Left kidney (tissue), 2 donors: ENCODE results near the gene NALF2. TPM values are rescaled to one million over a fixed set of nuclear protein-coding genes. Genes with fewer than 3 reads are reported as not detected.

Source experiments
- DNase-seq: peaks from one replicate; pipeline ENCODE4 v3.0.0-alpha.2; 2013
- polyA plus RNA-seq: library from polyadenylated mRNA; unstranded; fragments of 120-200 nt; gene quantifications from one replicate; pipeline ENCODE4 v1.2.1, GENCODE V29; 2013; ENCODE audit not compliant: insufficient read length

NALF2 gene
- polyA plus RNA-seq, 1 donor, result 0.35 TPM

- no peak for DNase-seq
Measured at GRCh38 chrX:69524781-69525363, 20.7 kb downstream of the NALF2 start.

GRCh38 chrX:69530306-69530705 lies 26.2 kb downstream of the NALF2 start:
- DNase-seq, result no peak

- DNase-seq, result no peak
Measured at GRCh38 chrX:69531031-69531755, 27.1 kb downstream of the NALF2 start.

DNA sequence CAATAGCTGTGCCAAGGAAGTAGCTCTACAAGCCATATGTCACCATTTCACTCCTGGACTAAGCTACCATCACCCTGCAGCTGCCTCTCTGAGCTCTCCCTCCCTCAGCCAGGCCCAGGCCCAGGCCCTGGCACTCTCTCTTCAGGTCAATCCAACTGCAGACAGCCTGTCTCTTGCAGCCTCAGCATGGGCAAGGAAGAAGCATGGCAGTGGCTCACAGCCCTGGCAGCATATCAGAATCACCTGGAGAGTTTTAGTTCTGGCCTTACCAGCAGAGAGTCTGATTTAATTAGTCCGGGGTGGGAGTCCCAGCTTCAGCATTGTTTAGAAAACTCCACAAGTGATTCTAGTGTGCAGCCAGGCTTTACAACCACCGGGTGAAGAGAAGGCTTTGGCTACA lies 31.5 kb downstream of the NALF2 start:
- DNase-seq, result no peak

DNA sequence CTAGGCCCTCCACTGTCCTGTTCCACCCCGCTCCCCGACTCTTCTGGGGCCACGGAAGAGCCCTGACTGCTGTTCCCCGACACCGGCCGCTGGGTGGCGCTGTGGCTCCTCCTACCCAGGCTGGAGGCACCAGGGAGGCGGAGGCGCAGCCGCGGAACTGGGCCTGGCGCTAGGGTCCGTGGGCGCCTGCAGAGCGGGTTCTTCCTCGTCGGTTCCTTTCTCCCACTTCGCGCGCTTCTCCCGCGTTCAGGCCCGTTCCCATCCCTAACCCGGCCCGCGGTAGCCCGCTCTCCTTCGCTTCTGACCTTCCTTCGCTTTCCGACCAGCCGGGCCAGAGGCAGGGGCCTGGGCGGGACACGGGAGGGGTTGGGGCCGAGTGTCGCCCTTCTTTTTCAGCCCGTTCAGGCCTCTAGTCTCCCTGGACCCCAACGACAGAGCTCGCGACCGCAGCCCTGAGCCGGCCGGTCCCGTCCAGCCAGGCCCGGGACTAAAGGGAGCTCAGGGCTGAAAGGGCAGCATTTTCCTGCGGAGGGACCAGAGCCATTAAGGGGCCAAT lies 34.3 kb downstream of the NALF2 start:
- no peak for DNase-seq

GRCh38 chrX:69539437-69539836 lies 35.3 kb downstream of the NALF2 start:
- DNase-seq, result no peak

GRCh38 chrX:69541956-69542355 lies 37.8 kb downstream of the NALF2 start:
- DNase-seq, result no peak

DNA sequence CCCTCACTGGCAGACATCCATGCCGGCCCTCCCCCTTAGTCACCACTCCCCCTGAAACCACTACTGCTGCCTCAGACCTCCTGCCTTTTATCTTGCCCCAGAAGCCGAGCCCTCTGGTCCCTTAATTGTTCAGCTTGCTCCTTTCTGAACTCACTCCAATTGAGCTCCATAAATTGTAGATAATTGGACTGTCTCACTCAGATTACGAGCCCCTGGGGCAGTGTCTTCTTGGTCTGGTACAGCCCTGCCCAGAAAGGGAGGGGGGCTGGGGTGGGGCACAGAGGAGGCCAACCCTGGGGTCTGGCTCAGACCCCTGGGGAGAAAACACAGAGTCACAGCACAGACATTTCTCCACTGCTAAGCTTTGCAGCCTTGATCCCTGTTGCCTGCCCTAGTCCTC lies 39.4 kb downstream of the NALF2 start:
- no peak for DNase-seq

- no peak for DNase-seq
Measured at GRCh38 chrX:69546417-69546816, 42.3 kb downstream of the NALF2 start.

DNA sequence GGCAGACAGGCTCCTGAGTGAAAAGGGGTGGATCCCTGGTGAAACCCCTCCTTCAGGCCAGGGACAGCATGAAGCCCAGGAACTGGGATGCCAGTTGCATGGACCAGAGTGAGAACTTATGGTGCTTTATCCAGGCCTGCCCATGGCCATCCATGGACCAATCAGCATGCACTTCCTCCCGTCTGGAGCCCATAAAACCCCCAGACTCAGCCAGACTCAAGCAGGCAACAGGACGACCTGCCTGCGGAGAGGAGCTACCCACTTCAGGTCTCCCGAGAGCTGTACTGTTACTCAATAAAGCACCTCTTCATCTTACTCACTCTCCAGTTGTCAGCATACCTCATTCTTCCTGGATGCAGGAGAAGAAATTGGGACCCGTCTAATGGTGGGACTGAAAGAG lies 42.9 kb downstream of the NALF2 start:
- DNase-seq, result no peak

DNA sequence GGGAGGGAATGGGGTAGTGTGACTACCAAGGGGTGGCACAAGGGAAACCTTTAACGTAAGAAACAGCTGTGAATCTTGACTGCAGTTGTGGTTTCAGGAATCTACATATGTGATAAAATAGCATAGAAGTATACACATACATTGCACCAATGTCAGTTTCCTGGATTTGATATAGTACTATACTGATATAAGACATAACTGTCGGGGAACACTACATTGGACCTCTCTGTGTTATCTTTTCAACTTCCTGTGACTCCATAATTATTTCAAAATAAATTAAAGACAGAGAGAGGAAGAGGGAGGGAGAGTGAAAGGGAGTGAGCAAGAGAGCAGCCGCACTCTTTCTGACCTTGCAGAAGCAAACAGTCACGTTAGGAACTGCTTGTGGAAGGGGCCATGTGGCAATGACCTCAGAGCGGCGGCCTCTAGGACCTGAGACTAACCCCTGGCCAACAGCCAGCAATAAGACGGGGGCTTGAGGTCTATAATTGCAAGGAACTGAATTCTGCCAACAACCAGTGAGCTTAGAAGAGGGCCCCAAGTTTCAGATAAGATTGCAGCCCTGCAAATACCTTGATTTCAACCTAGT lies 47.4 kb downstream of the NALF2 start:
- DNase-seq, result no peak

- no peak for DNase-seq
Measured at GRCh38 chrX:69552512-69552911, 48.4 kb downstream of the NALF2 start.

Other genes starting within 250 kb of the NALF2 start
- 7.0 TPM for gene EDA, start 111.8 kb downstream of the NALF2 start, polyA plus RNA-seq